Mammary epithelial cell (primary cell): ENCODE data around the gene PTCD2.

Experiments used
- EZH2 ChIP-seq: IDR thresholded peaks from 2 replicates; pipeline ENCODE4 v1.6.1; 2012; ENCODE audit warnings: low read length, inconsistent platforms, borderline replicate concordance
- TF ChIP-seq, protein P1 (sequence below), 2 donors: IDR thresholded peaks in 1 of 2; conservative IDR thresholded peaks in 1 of 2; 2 replicates each; pipeline ENCODE4 v1.5.1; 2011 to 2012; ENCODE audit warnings: inconsistent platforms in 2 of 2, low read length in 2 of 2, mild to moderate bottlenecking in 2 of 2, control low read depth in 1 of 2, low read depth in 1 of 2; ENCODE audit not compliant: insufficient read depth in 1 of 2; ENCODE audit errors: extremely low read depth in 1 of 2

DNA sequence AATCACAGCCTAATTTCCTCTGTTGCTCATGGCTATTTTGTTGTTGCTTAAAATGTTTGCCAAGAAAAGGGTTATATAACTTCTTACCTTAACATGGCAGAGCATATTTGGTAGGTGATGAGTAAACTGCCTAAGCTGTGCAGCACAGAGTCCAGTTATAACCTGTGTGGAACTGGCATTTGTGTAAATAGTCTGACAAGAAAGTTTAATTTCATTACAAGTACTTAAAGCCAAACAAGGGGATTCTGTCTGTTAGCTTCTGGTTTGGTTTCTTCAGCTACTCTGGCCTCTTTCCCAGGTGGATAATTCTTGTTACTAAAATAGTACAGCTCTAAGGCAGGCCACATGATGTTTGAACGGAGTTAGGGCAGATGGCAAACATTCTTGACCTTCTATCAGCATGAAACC is 72.2 kb downstream of the PTCD2 start:
- no peak for TF ChIP-seq EZH2
- TF ChIP-seq, protein P1, sequence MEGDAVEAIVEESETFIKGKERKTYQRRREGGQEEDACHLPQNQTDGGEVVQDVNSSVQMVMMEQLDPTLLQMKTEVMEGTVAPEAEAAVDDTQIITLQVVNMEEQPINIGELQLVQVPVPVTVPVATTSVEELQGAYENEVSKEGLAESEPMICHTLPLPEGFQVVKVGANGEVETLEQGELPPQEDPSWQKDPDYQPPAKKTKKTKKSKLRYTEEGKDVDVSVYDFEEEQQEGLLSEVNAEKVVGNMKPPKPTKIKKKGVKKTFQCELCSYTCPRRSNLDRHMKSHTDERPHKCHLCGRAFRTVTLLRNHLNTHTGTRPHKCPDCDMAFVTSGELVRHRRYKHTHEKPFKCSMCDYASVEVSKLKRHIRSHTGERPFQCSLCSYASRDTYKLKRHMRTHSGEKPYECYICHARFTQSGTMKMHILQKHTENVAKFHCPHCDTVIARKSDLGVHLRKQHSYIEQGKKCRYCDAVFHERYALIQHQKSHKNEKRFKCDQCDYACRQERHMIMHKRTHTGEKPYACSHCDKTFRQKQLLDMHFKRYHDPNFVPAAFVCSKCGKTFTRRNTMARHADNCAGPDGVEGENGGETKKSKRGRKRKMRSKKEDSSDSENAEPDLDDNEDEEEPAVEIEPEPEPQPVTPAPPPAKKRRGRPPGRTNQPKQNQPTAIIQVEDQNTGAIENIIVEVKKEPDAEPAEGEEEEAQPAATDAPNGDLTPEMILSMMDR (conservative IDR thresholded peaks at IDR 0.05 in 1 of 2, IDR thresholded peaks at IDR 0.05 in 1 of 2; ENCODE audit: extremely low read depth in 1 of 2, insufficient read depth in 1 of 2, low read depth in 1 of 2, low read length in 2 of 2) = no peak
